Forelimb muscle (tissue), 1 donor: ENCODE measurements around the gene PGBD5. TPM values are rescaled to one million over a fixed set of nuclear protein-coding genes. Genes with fewer than 3 reads are reported as not detected.

Source experiments
- DNase-seq: peaks from one replicate; pipeline ENCODE4 v3.0.0-alpha.2; 2013; ENCODE audit warnings: low read depth
- polyA plus RNA-seq: library from polyadenylated mRNA; unstranded; fragments of 120-200 nt; gene quantifications from one replicate; pipeline ENCODE4 v1.2.1, GENCODE V29; 2013; ENCODE audit not compliant: insufficient read length

PGBD5 gene
- polyA plus RNA-seq, 1 donor, result 13.5 TPM

GRCh38 chr1:230280054-230280795 lies 145.9 kb downstream of the PGBD5 start:
- DNase-seq, result no peak

GRCh38 chr1:230279583-230279945 lies 146.6 kb downstream of the PGBD5 start:
- no peak for DNase-seq

- DNase-seq, result no peak
Measured at GRCh38 chr1:230278871-230279582, 147.1 kb downstream of the PGBD5 start.

GRCh38 chr1:230278376-230278775 lies 147.8 kb downstream of the PGBD5 start:
- no peak for DNase-seq

GRCh38 chr1:230277201-230278025 lies 148.7 kb downstream of the PGBD5 start:
- DNase-seq, result no peak

GRCh38 chr1:230276401-230276800 lies 149.7 kb downstream of the PGBD5 start:
- no peak for DNase-seq

GRCh38 chr1:230274254-230274653 lies 151.9 kb downstream of the PGBD5 start:
- no peak for DNase-seq

- DNase-seq, result no peak
Measured at GRCh38 chr1:230273141-230273710, 152.9 kb downstream of the PGBD5 start.

GRCh38 chr1:230272557-230272956 lies 153.6 kb downstream of the PGBD5 start:
- DNase-seq, result no peak

GRCh38 chr1:230271300-230272035 lies 154.7 kb downstream of the PGBD5 start:
- no peak for DNase-seq

- no peak for DNase-seq
Measured at GRCh38 chr1:230270559-230271281, 155.4 kb downstream of the PGBD5 start.

- DNase-seq, result no peak
Measured at GRCh38 chr1:230270185-230270558, 156.0 kb downstream of the PGBD5 start.

- peak; percentile 47 for DNase-seq
Measured at GRCh38 chr1:230268371-230269170, 157.6 kb downstream of the PGBD5 start.

- DNase-seq, result no peak
Measured at GRCh38 chr1:230267338-230268065, 158.6 kb downstream of the PGBD5 start.

- no peak for DNase-seq
Measured at GRCh38 chr1:230266456-230266855, 159.7 kb downstream of the PGBD5 start.

- DNase-seq, result no peak
Measured at GRCh38 chr1:230265200-230266115, 160.7 kb downstream of the PGBD5 start.
